SK-N-SH (cell line): ENCODE data around the gene IL6ST.

Experiments used
- EZH2phosphoT487 ChIP-seq: fragments of 200-600 bp; sonication (generic); IDR thresholded peaks from 2 replicates; pipeline ENCODE4 v1.6.1; 2017; ENCODE audit warnings: low read depth, mixed run types, mild to moderate bottlenecking, antibody characterized with exemption, moderate library complexity, borderline replicate concordance
- RAD21 ChIP-seq: IDR thresholded peaks from 2 replicates; pipeline ENCODE4 v1.6.1; 2012; ENCODE audit warnings: mild to moderate bottlenecking, low read length
- USF2 ChIP-seq: fragments of 150-350 bp; IDR thresholded peaks from 2 replicates; pipeline ENCODE4 v1.6.1; 2017; ENCODE audit warnings: antibody characterized with exemption, low read length, low read depth, borderline replicate concordance

DNA sequence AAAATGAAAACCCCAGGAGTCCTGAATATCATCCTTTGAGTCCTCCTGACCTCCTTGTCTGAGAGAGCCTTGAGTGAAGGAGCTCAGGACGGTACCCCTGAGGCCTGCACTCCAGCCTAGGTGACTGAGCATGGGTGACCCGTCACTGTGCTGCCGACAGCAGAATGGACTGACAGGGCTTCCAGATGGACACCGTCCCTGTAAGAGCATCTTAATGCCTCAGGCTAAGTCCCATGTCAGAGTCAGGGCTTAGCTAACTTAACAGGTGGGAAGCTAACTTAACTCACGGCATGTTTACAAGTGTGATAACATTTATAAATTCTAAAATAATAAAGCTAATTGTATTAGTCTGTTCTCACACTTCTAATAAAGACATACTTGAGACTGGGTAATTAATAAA, 68.3 kb downstream of the IL6ST start:
- TF ChIP-seq USF2 (no peak), RAD21 (no peak), EZH2phosphoT487 (no peak)
